Subcutaneous adipose tissue (tissue), 4 donors: Measurements from ENCODE around the gene IGF1R. TPM values are rescaled to one million over a fixed set of nuclear protein-coding genes. Genes with fewer than 3 reads are reported as not detected.

Experiments used
- total RNA-seq, 4 donors: library from RNA; depleted of rRNA; stranded (reverse); fragments of >200 nt; gene quantifications; one replicate each; pipeline ENCODE4 v1.1.0, GENCODE V29; 2016
- TF ChIP-seq, protein P1 (sequence below): fragments of 450-650 bp; IDR thresholded peaks from one replicate; pipeline ENCODE4 v1.5.1; 2016; ENCODE audit warnings: low read depth, mild to moderate bottlenecking, control low read depth, antibody characterized with exemption, moderate library complexity

IGF1R gene
- total RNA-seq, 4 donors from 2014 or later = 27.4 to 53.7 (median 49.7) TPM

DNA sequence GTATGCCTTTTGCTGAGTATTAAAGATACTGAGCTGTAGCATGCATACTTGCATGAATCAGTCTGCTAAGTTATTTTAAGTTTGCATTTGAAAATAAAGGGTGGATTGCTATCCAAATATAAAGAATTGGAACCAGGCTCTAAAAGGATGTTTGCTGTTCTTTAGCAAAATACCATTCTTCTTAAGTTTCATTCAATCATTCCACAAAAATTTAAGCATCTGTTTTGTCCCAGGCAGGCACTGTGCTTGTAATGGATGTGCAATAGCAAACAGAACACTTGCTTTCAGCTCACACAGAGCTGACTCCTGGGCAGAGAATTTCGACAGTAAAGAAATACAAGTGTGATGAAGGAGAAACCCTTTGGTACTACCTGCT lies 208.2 kb downstream of the IGF1R start:
- TF ChIP-seq, protein P1, sequence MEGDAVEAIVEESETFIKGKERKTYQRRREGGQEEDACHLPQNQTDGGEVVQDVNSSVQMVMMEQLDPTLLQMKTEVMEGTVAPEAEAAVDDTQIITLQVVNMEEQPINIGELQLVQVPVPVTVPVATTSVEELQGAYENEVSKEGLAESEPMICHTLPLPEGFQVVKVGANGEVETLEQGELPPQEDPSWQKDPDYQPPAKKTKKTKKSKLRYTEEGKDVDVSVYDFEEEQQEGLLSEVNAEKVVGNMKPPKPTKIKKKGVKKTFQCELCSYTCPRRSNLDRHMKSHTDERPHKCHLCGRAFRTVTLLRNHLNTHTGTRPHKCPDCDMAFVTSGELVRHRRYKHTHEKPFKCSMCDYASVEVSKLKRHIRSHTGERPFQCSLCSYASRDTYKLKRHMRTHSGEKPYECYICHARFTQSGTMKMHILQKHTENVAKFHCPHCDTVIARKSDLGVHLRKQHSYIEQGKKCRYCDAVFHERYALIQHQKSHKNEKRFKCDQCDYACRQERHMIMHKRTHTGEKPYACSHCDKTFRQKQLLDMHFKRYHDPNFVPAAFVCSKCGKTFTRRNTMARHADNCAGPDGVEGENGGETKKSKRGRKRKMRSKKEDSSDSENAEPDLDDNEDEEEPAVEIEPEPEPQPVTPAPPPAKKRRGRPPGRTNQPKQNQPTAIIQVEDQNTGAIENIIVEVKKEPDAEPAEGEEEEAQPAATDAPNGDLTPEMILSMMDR = no peak

DNA sequence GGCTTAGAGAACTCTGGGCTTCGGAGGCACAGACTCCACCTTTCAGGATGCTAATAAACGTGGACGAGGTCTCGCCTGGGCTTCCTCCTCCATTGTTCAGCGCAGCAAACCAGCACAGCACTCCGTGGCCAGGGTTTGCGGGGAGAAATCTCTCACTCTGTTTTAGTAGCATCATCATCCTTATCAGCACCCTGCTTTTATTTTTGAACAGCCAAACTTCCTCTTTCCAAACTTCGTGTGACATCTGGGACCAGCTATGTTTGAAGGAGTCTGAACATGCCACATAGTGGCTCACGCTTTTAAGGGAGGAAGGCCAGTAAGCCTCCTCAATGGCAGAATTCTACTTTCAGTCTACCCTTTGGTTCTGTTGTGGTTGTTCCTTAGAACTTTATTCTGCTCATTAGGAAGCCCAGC lies 210.3 kb downstream of the IGF1R start:
- TF ChIP-seq, protein P1 = no peak

DNA sequence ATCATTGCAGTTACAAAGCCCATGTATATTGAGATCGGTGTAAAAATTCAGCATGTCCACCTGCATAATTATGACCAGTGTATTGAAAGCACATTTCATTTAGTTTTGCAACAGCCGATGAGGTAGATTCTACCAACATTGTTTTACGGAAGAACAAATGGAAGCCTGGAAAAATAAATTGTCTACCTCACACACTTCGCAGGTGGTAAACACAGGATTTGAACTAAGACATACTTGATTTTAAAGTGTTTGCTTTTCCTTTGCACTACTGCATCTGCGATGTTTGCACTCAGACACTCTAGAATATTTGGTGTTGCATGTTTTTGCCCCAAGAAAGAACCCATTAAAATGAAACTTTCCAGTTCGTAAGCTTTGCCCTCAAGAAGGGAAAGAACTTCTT lies 210.8 kb downstream of the IGF1R start:
- TF ChIP-seq, protein P1 = no peak

DNA sequence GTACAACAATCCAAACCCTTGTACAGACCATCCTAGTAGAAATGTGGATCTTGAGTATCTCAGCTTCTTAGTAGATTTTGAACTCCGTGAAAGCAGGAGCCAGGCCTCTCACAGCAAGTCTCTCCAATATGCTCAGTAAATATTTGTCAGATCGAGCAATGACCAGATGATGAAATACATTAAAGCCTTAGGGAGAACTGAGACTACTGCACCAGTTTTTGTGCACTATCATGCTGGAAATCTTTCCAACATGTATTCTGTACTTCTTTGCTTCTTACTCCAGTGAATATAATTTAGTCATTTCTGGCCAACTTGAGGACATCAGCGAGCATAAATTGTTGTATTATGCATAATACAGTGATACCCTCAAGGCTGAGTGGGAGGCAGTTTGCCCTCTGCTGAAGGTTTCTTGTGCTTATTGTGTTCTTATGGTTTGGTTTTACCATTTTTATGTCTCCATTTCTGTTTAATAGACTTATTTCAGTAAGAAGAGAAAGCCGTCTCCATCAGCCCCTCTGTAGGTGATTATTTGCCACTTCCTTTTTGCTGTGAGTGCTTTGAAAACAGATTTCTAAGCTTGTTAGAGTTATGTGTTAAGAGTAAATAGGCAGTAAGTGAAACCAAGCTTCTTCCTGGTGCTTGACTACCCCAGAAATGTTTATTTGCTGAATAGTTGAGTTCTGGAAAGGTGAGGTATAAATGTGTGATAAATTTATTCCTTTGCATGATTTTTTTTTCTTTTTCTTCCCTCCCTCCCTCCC lies 212.1 kb downstream of the IGF1R start:
- TF ChIP-seq, protein P1 = no peak

DNA sequence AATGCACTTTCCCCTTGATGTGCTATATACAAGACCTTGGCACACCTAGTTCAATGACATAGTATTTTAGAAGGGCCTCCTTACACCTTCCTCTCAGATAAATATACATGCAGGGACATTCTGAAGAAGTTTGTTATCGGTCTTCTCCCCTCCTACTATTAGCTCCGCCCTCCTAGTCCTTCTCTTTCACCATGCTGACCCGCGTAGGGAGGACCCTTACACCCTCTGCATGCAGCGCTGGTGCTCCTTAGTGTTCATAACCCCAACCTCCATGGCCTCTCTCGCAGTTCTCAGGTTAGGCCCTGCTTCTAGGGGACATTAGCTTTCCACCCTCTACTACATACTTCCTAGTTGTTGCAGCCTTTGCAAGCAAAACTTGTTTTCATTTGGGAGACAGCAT lies 212.8 kb downstream of the IGF1R start:
- TF ChIP-seq, protein P1 = no peak

DNA sequence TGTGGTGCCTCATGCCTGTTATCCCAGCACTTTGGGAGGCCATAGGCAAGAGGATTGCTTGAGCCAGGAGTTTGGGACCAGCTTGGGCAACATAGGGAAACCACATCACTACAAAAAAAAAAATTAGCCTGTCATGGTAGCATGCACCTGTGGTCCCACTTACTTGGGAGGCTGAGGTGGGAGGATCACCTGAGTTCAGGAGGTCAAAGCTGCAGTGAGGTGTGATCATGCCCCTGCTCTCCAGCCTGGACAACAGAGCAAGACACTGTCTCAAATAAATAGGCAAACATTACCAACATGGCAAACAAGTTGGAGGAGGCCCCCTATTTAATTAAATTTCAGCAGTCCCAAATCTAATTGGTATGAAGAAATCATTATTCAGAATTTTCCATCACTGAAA lies 215.6 kb downstream of the IGF1R start:
- TF ChIP-seq, protein P1 = no peak

DNA sequence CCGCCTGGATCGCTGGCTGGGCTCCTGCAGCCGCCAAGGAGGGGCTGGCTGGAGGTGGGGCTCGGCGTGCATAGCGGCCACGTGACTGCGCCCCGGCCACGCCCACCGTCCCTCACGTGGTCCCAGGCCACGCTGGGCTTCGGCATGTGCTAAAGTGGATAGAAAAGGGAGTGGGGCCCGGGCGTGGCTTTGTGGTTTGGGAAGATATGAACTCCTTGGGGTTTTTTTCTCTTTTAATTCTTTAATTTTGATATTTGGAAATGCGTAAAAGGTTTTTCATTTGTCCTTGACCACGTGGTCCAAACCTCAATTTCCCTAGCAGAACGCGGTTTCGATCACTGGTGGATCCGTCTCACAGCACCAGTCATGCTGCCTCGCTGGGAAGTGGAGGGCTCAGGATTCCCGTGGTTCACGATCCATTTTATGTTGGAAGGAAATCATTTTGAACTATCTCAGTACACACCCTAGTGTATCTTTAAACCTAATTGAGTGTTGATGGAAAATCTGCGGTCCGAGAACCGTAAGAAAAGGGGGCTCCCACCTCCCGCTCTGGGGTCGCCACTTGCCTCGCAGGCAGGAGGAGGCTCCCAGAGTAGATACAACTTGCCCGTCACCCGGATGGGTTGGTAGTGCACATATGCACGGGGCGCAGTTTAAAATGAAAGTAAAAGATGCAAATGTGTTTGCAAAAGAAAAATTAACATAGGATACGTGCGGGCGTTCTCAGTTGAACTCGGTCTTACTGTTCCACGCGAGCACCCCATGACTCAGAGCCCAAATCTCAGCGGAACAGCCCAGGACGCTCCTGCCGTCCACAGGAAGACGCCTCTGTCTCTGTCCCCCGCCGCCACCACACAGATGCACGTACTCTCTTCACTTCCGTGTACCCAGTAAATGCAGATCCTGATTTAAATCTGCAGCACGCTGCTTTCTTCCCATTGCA lies 217.3 kb downstream of the IGF1R start:
- TF ChIP-seq, protein P1 = no peak
